GM10266 (cell line): ENCODE results near the gene RGS2.

Source experiments
- DNase-seq: peaks from one replicate; pipeline ENCODE4 v3.0.0; 2012; ENCODE audit errors: extremely low spot score
- CTCF ChIP-seq: IDR thresholded peaks from 2 replicates; pipeline ENCODE4 v1.5.1; 2012; ENCODE audit warnings: mild to moderate bottlenecking, low read depth; ENCODE audit not compliant: control insufficient read depth, insufficient read depth; ENCODE audit errors: missing control alignments

RGS2 gene

GRCh38 chr1:192776998-192777397 is 31.8 kb upstream of the RGS2 start:
- DNase-seq: no peak
- no peak for TF ChIP-seq CTCF

- no peak for DNase-seq
- no peak for TF ChIP-seq CTCF
Measured at GRCh38 chr1:192783791-192784190, 25.0 kb upstream of the RGS2 start.

GRCh38 chr1:192784397-192784796 is 24.4 kb upstream of the RGS2 start:
- DNase-seq: no peak
- TF ChIP-seq CTCF: no peak

- DNase-seq: no peak
- no peak for TF ChIP-seq CTCF
Measured at GRCh38 chr1:192786576-192786975, 22.3 kb upstream of the RGS2 start.

- no peak for DNase-seq
- no peak for TF ChIP-seq CTCF
Measured at GRCh38 chr1:192787914-192788585, 20.8 kb upstream of the RGS2 start.

- no peak for TF ChIP-seq CTCF
- DNase-seq: no peak
Measured at GRCh38 chr1:192789871-192790270, 19.0 kb upstream of the RGS2 start.

GRCh38 chr1:192792628-192793027 is 16.2 kb upstream of the RGS2 start:
- no peak for DNase-seq
- TF ChIP-seq CTCF: no peak
